Measurements from ENCODE around the gene LYRM4. TPM values are rescaled to one million over a fixed set of nuclear protein-coding genes. Genes with fewer than 3 reads are reported as not detected.

The LYRM4 gene
- total and polyA plus RNA-seq, 9 of the 15 experiments (the other 6 are each of a cell fraction or from before 2014, with no cell fraction given): 24.2 to 69.4 (median 41.8) TPM

DNA sequence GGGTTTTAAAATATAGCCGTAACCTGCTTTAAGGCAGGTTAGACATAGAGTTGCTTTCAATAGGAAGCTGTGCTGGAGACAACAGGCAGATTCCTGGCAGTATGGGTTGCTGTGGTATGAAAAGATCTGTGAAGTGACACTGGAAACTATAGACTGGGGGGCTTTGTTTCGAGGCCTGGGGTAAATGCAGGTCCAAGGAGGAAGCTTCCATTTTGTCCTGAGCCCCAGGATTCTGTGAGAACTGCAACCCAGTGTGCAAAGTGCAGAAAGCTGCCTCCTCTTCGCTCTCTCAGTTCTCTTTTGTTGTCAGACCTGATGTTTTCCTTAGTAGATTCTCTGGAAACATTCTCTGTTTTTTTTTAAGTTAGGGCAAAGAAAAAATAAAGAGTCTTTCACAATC is 86.9 kb downstream of the LYRM4 start:
- in situ Hi-C loops (cut with MboI): no loop called here
- DNase-seq (ENCODE audit: extremely low read depth in 1 of 4, low spot score in 3 of 4) (no peak), FAIRE-seq (no peak), ATAC-seq (no peak)
- Histone ChIP-seq H3K9me1 (ENCODE audit: control insufficient read depth, insufficient read depth, low read length) (no peaks in the 10 kb centered on the region), H3K4me2 (ENCODE audit: insufficient read depth, low read length) (no peak overlapping the region), H2AFZ (ENCODE audit: low read depth, low read length) (no peak overlapping the region), H4K20me1 (replicated peaks; ENCODE audit: control insufficient read depth, insufficient read depth, low read length) (no peaks in the 10 kb centered on the region), H3K27ac (ENCODE audit: extremely low read depth, low read depth, low read length) (no peak overlapping the region), H3K27me3 (ENCODE audit: control insufficient read depth in 2 of 2, insufficient read depth in 2 of 2, low read length in 2 of 2) (no peaks in the 10 kb centered on the region), H3K79me2 (ENCODE audit: control insufficient read depth, insufficient read depth, low read length) (no peaks in the 10 kb centered on the region), H3K36me3 (ENCODE audit: control insufficient read depth, insufficient read depth, low read length) (0 out of 3 replicates have a peak, but pooled peaks cover 2% of the 10 kb centered on the region), H3K4me3 (no peak overlapping the region), H3K4me1 (replicated peaks in 1 of 2; ENCODE audit: control insufficient read depth in 2 of 2, insufficient read depth in 2 of 2, low read length in 2 of 2) (no peaks in the 10 kb centered on the region), H3K9me3 (replicated peaks; ENCODE audit: control insufficient read depth, insufficient read depth, low read depth, low read length) (no peaks in the 10 kb centered on the region), H3K9ac (ENCODE audit: insufficient read depth in 1 of 2, low read depth in 2 of 2, low read length in 2 of 2) (no peak overlapping the region)
- no TSS peak for BruUV-seq (replicated peaks)
- WGBS (ENCODE audit: insufficient coverage, low coverage, missing lambda C conversion rate): 74% methylated on average over 3 of the region's 3 CpGs
- ChIA-PET POLR2A (interaction anchor here (0.8 to 1.6 kb wide), 3 partner anchors 30 to 440 kb away, joined by 3 to 4 read pairs (median 4); no protein-coding TSS in a partner anchor), CTCF (ENCODE audit: low intra/inter-chr PET ratio) (no interaction called here)
- intact Hi-C loops (cut with micrococcal nuclease): no loop called here
- TF ChIP-seq ZNF717 (CRISPR knock-in tag; IDR thresholded peaks at IDR 0.05) (no peak), STAT5B (CRISPR knock-in tag; IDR thresholded peaks at IDR 0.05) (no peak), RFX1 (IDR thresholded peaks at IDR 0.05) (no peak), ZNF668 (CRISPR knock-in tag; IDR thresholded peaks at IDR 0.05) (no peak), ILK (tag; IDR thresholded peaks at IDR 0.05; ENCODE audit: borderline replicate concordance, low read depth) (no peak), EP300 (IDR thresholded peaks at IDR 0.05; ENCODE audit: low read length) (no peak), CCAR2 (IDR thresholded peaks at IDR 0.05; ENCODE audit: low read depth, low read length) (no peak), BRD9 (IDR thresholded peaks at IDR 0.05; ENCODE audit: low read depth, partially characterized antibody) (no peak), XRCC5 (IDR thresholded peaks at IDR 0.05; ENCODE audit: low read depth, low read length) (no peak), ZNF232 (CRISPR knock-in tag; IDR thresholded peaks at IDR 0.05) (no peak), RBM34 (IDR thresholded peaks at IDR 0.05; ENCODE audit: borderline replicate concordance, insufficient read depth, low read length) (no peak), HNRNPH1 (optimal IDR thresholded peaks at IDR 0.05; ENCODE audit: low read depth, low read length) (no peak)
- TF ChIP-seq, protein P1, sequence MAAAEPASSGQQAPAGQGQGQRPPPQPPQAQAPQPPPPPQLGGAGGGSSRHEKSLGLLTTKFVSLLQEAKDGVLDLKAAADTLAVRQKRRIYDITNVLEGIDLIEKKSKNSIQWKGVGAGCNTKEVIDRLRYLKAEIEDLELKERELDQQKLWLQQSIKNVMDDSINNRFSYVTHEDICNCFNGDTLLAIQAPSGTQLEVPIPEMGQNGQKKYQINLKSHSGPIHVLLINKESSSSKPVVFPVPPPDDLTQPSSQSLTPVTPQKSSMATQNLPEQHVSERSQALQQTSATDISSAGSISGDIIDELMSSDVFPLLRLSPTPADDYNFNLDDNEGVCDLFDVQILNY (CRISPR knock-in tag; IDR thresholded peaks at IDR 0.05): no peak
- TF ChIP-seq, protein P2, sequence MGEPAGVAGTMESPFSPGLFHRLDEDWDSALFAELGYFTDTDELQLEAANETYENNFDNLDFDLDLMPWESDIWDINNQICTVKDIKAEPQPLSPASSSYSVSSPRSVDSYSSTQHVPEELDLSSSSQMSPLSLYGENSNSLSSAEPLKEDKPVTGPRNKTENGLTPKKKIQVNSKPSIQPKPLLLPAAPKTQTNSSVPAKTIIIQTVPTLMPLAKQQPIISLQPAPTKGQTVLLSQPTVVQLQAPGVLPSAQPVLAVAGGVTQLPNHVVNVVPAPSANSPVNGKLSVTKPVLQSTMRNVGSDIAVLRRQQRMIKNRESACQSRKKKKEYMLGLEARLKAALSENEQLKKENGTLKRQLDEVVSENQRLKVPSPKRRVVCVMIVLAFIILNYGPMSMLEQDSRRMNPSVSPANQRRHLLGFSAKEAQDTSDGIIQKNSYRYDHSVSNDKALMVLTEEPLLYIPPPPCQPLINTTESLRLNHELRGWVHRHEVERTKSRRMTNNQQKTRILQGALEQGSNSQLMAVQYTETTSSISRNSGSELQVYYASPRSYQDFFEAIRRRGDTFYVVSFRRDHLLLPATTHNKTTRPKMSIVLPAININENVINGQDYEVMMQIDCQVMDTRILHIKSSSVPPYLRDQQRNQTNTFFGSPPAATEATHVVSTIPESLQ (CRISPR knock-in tag; IDR thresholded peaks at IDR 0.05): no peak
- TF ChIP-seq, protein P3, sequence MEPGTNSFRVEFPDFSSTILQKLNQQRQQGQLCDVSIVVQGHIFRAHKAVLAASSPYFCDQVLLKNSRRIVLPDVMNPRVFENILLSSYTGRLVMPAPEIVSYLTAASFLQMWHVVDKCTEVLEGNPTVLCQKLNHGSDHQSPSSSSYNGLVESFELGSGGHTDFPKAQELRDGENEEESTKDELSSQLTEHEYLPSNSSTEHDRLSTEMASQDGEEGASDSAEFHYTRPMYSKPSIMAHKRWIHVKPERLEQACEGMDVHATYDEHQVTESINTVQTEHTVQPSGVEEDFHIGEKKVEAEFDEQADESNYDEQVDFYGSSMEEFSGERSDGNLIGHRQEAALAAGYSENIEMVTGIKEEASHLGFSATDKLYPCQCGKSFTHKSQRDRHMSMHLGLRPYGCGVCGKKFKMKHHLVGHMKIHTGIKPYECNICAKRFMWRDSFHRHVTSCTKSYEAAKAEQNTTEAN (CRISPR knock-in tag; IDR thresholded peaks at IDR 0.05): no peak
- TF ChIP-seq, protein P4, sequence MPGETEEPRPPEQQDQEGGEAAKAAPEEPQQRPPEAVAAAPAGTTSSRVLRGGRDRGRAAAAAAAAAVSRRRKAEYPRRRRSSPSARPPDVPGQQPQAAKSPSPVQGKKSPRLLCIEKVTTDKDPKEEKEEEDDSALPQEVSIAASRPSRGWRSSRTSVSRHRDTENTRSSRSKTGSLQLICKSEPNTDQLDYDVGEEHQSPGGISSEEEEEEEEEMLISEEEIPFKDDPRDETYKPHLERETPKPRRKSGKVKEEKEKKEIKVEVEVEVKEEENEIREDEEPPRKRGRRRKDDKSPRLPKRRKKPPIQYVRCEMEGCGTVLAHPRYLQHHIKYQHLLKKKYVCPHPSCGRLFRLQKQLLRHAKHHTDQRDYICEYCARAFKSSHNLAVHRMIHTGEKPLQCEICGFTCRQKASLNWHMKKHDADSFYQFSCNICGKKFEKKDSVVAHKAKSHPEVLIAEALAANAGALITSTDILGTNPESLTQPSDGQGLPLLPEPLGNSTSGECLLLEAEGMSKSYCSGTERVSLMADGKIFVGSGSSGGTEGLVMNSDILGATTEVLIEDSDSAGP (CRISPR knock-in tag; IDR thresholded peaks at IDR 0.05): no peak
- TF ChIP-seq, protein P5, sequence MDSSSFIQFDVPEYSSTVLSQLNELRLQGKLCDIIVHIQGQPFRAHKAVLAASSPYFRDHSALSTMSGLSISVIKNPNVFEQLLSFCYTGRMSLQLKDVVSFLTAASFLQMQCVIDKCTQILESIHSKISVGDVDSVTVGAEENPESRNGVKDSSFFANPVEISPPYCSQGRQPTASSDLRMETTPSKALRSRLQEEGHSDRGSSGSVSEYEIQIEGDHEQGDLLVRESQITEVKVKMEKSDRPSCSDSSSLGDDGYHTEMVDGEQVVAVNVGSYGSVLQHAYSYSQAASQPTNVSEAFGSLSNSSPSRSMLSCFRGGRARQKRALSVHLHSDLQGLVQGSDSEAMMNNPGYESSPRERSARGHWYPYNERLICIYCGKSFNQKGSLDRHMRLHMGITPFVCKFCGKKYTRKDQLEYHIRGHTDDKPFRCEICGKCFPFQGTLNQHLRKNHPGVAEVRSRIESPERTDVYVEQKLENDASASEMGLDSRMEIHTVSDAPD (CRISPR knock-in tag; IDR thresholded peaks at IDR 0.05): no peak

All from K562 (cell line).